OCI-LY1 (cell line): ENCODE data around the gene HIGD2A.
"Not testable (repeated sequence)": the region's sequence is repeated elsewhere in the genome, so short reads cannot be mapped to it uniquely, and the experiment has no call there.

Experiments used
- H2AFZ ChIP-seq: fragments of 200-600 bp; sonication (generic), shearing (Covaris generic); 2 replicates; pipeline ENCODE4 v1.6.0; 2014; ENCODE audit warnings: antibody characterized with exemption, mild to moderate bottlenecking, low read length
- H3F3A ChIP-seq: fragments of 200-600 bp; sonication (generic), shearing (Covaris generic); 2 replicates; pipeline ENCODE4 v1.6.0; 2014; ENCODE audit warnings: mild to moderate bottlenecking, antibody characterized with exemption, low read length, moderate library complexity; ENCODE audit not compliant: insufficient read depth
- H3K27ac ChIP-seq: fragments of 200-600 bp; sonication (generic); 2 replicates; pipeline ENCODE4 v1.5.1; 2014; ENCODE audit warnings: low read length, mixed run types, mild to moderate bottlenecking, low read depth; ENCODE audit not compliant: poor library complexity, severe bottlenecking
- H3K27me3 ChIP-seq: fragments of 200-600 bp; sonication (generic); 2 replicates; pipeline ENCODE4 v1.6.0; 2014; ENCODE audit warnings: antibody characterized with exemption, mild to moderate bottlenecking, low read length, moderate library complexity; ENCODE audit not compliant: insufficient read depth
- H3K36me3 ChIP-seq: fragments of 200-600 bp; sonication (generic); 2 replicates; pipeline ENCODE4 v1.6.1; 2014; ENCODE audit warnings: mild to moderate bottlenecking, antibody characterized with exemption, low read length, moderate library complexity, mixed read lengths; ENCODE audit not compliant: insufficient read depth
- H3K4me1 ChIP-seq: fragments of 200-600 bp; sonication (generic); 2 replicates; pipeline ENCODE4 v1.5.1; 2014; ENCODE audit warnings: mild to moderate bottlenecking, low read length, moderate library complexity; ENCODE audit not compliant: insufficient read depth, severe bottlenecking
- H3K4me2 ChIP-seq: fragments of 200-600 bp; sonication (generic), shearing (Covaris generic); 2 replicates; pipeline ENCODE4 v1.6.1; 2014; ENCODE audit warnings: low read length
- H3K4me3 ChIP-seq: fragments of 200-600 bp; sonication (generic); 2 replicates; pipeline ENCODE4 v1.5.1; 2014; ENCODE audit warnings: low read length, low read depth, mild to moderate bottlenecking, mixed read lengths; ENCODE audit not compliant: poor library complexity, severe bottlenecking
- H3K79me2 ChIP-seq: fragments of 200-600 bp; shearing (Covaris generic); 2 replicates; pipeline ENCODE4 v1.6.1; 2016; ENCODE audit warnings: mixed run types, low read length, mixed read lengths; ENCODE audit not compliant: insufficient read depth
- H3K9ac ChIP-seq: fragments of 200-600 bp; sonication (generic), shearing (Covaris generic); 2 replicates; pipeline ENCODE4 v1.6.1; 2014; ENCODE audit warnings: mild to moderate bottlenecking, low read length, mixed read lengths
- H3K9me2 ChIP-seq: fragments of 200-600 bp; sonication (generic), shearing (Covaris generic); 2 replicates; pipeline ENCODE4 v1.6.1; 2014; ENCODE audit warnings: low read depth, mild to moderate bottlenecking, low read length, mixed read lengths
- H3K9me3 ChIP-seq: fragments of 200-600 bp; shearing (Covaris generic); 2 replicates; pipeline ENCODE4 v1.6.1; 2014; ENCODE audit warnings: low read length, mixed read lengths
- H4K20me1 ChIP-seq: fragments of 200-600 bp; sonication (generic), shearing (Covaris generic); 2 replicates; pipeline ENCODE4 v1.6.0; 2016; ENCODE audit warnings: mild to moderate bottlenecking, low read length; ENCODE audit not compliant: insufficient read depth
- EZH2 ChIP-seq: fragments of 200-600 bp; sonication (generic), shearing (Covaris generic); IDR thresholded peaks from 2 replicates; pipeline ENCODE4 v1.8.0; 2017; ENCODE audit warnings: borderline replicate concordance, mixed run types, mild to moderate bottlenecking, antibody characterized with exemption, low read length, moderate library complexity, mixed read lengths
- TF ChIP-seq, protein P1 (sequence below): fragments of 200-600 bp; sonication (generic), shearing (Covaris generic); IDR thresholded peaks from 2 replicates; pipeline ENCODE4 v1.5.1; 2017; ENCODE audit warnings: mild to moderate bottlenecking, antibody characterized with exemption, low read length, moderate library complexity, mixed read lengths

The HIGD2A gene

GRCh38 chr5:176405656-176406435 is 17.3 kb downstream of the HIGD2A start:
- no peaks in the 10 kb centered on the region for H3K27me3 ChIP-seq
- no peaks in the 10 kb centered on the region for H3K9me3 ChIP-seq
- TF ChIP-seq, protein P1, sequence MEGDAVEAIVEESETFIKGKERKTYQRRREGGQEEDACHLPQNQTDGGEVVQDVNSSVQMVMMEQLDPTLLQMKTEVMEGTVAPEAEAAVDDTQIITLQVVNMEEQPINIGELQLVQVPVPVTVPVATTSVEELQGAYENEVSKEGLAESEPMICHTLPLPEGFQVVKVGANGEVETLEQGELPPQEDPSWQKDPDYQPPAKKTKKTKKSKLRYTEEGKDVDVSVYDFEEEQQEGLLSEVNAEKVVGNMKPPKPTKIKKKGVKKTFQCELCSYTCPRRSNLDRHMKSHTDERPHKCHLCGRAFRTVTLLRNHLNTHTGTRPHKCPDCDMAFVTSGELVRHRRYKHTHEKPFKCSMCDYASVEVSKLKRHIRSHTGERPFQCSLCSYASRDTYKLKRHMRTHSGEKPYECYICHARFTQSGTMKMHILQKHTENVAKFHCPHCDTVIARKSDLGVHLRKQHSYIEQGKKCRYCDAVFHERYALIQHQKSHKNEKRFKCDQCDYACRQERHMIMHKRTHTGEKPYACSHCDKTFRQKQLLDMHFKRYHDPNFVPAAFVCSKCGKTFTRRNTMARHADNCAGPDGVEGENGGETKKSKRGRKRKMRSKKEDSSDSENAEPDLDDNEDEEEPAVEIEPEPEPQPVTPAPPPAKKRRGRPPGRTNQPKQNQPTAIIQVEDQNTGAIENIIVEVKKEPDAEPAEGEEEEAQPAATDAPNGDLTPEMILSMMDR, result peak; percentile 20; the same call in 1 of the 2 replicates
- no peak for TF ChIP-seq EZH2
- peaks cover 8% of the 10 kb centered on the region for H3K4me1 ChIP-seq
- no peak overlapping the region for H3K9ac ChIP-seq
- H3K79me2 ChIP-seq, result no peaks in the 10 kb centered on the region
- H4K20me1 ChIP-seq, result no peaks in the 10 kb centered on the region
- H3K36me3 ChIP-seq, result peaks cover 20% of the 10 kb centered on the region; the same call in 1 of the 2 replicates
- H3K27ac ChIP-seq, result no peak overlapping the region
- H2AFZ ChIP-seq, result no peak overlapping the region
- H3F3A ChIP-seq, result no peaks in the 10 kb centered on the region
- no peak overlapping the region for H3K4me3 ChIP-seq
- no peaks in the 10 kb centered on the region for H3K9me2 ChIP-seq
- no peak overlapping the region for H3K4me2 ChIP-seq

GRCh38 chr5:176406436-176407052 is 18.0 kb downstream of the HIGD2A start:
- H3K9ac ChIP-seq, result no peak overlapping the region
- H3K36me3 ChIP-seq, result peaks cover 20% of the 10 kb centered on the region; the same call in 1 of the 2 replicates
- TF ChIP-seq, protein P1, result no peak
- no peak for TF ChIP-seq EZH2

GRCh38 chr5:176407456-176408251 is 19.1 kb downstream of the HIGD2A start:
- Histone ChIP-seq H4K20me1 (no peaks in the 10 kb centered on the region), H2AFZ (no peak overlapping the region), H3K79me2 (no peaks in the 10 kb centered on the region), H3K4me3 (no peak overlapping the region), H3K9me3 (no peaks in the 10 kb centered on the region), H3K36me3 (peaks cover 20% of the 10 kb centered on the region; the same call in 1 of the 2 replicates), H3K4me2 (no peak overlapping the region), H3K4me1 (peaks cover 8% of the 10 kb centered on the region), H3K9ac (no peak overlapping the region), H3K27me3 (no peaks in the 10 kb centered on the region), H3F3A (no peaks in the 10 kb centered on the region), H3K9me2 (no peaks in the 10 kb centered on the region), H3K27ac (no peak overlapping the region)
- TF ChIP-seq EZH2, result no peak
- TF ChIP-seq, protein P1, result no peak

More at GRCh38 chr5:176406436-176407052, 18.0 kb downstream of the HIGD2A start:
- H3K4me3 ChIP-seq, result no peak overlapping the region
- no peak overlapping the region for H2AFZ ChIP-seq
- H3K4me2 ChIP-seq, result no peak overlapping the region
- no peaks in the 10 kb centered on the region for H3K9me3 ChIP-seq
- H3K4me1 ChIP-seq, result peaks cover 8% of the 10 kb centered on the region
- no peak overlapping the region for H3K27ac ChIP-seq
- H3K27me3 ChIP-seq, result no peaks in the 10 kb centered on the region
- no peaks in the 10 kb centered on the region for H3K9me2 ChIP-seq
- H4K20me1 ChIP-seq, result no peaks in the 10 kb centered on the region
- H3F3A ChIP-seq, result no peaks in the 10 kb centered on the region
- no peaks in the 10 kb centered on the region for H3K79me2 ChIP-seq

GRCh38 chr5:176408252-176408573 is 19.7 kb downstream of the HIGD2A start:
- H3K27ac ChIP-seq, H3K27me3 ChIP-seq, H3K9ac ChIP-seq, H3K9me3 ChIP-seq, H3K4me2 ChIP-seq, H3K79me2 ChIP-seq, H3K9me2 ChIP-seq, H4K20me1 ChIP-seq, H3K4me3 ChIP-seq, H3K4me1 ChIP-seq, H3F3A ChIP-seq, H2AFZ ChIP-seq: not testable (repeated sequence)
- H3K36me3 ChIP-seq, result peaks cover 20% of the 10 kb centered on the region; the same call in 1 of the 2 replicates
